NCI-H1092 treated with DMSO at 0.1 percent for 48 hours (cell line): ENCODE measurements around the gene FGFR3.

Experiments used
- DNase-seq: peaks from one replicate; lab custom pipeline; 2025; lab: John Stamatoyannopoulos, UW

The FGFR3 gene

GRCh38 chr4:1802720-1803522, 9.8 kb downstream of the FGFR3 start:
- DNase-seq, result no peak

GRCh38 chr4:1803523-1804423, 10.7 kb downstream of the FGFR3 start:
- DNase-seq, result no peak

DNA sequence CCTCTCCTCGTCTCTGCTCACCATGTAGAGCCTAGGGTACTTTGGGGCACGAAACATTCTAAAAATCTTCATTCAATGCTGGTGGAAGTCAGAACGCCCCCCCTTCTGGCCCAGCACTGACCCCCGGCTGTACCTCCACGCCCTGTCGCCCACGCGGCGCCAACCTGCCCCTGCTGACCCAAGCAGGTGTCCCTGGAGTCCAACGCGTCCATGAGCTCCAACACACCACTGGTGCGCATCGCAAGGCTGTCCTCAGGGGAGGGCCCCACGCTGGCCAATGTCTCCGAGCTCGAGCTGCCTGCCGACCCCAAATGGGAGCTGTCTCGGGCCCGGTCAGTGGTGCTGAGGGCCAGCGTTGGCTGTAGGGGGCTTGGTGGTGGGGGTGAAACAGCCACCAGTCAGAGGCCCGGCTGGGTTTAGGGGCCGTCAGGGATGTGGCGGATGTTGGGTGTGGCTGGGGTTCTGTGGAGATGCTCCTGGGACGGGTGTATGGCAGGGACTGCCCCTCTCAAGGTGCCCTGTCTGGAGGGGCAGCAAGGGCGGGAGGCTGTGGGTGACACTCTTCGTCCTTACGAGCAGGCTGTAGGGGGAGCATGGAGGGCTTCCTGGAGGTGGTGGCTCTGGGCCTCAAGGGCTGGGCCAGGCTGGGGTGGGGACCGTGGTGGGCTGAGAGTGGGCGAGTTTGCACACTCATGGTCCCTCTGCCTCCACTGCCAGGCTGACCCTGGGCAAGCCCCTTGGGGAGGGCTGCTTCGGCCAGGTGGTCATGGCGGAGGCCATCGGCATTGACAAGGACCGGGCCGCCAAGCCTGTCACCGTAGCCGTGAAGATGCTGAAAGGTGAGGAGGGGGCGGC, 11.8 kb downstream of the FGFR3 start:
- DNase-seq, result no peak

DNA sequence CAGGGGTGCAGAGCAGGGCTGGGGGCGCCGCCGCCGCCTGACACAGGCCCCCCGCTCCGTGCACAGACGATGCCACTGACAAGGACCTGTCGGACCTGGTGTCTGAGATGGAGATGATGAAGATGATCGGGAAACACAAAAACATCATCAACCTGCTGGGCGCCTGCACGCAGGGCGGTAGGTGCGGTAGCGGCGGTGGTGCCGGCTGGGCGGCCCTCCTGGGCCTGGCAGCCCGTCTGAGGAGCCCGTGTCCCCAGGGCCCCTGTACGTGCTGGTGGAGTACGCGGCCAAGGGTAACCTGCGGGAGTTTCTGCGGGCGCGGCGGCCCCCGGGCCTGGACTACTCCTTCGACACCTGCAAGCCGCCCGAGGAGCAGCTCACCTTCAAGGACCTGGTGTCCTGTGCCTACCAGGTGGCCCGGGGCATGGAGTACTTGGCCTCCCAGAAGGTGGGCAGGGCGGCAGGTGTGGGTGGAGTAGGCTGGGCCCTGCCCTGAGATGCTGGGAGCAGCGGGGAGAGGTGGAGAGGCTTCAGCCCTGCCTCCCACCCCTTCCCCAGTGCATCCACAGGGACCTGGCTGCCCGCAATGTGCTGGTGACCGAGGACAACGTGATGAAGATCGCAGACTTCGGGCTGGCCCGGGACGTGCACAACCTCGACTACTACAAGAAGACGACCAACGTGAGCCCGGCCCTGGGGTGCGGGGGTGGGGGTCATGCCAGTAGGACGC, 12.6 kb downstream of the FGFR3 start:
- no peak for DNase-seq

GRCh38 chr4:1806223-1806564, 13.1 kb downstream of the FGFR3 start:
- DNase-seq, result no peak

DNA sequence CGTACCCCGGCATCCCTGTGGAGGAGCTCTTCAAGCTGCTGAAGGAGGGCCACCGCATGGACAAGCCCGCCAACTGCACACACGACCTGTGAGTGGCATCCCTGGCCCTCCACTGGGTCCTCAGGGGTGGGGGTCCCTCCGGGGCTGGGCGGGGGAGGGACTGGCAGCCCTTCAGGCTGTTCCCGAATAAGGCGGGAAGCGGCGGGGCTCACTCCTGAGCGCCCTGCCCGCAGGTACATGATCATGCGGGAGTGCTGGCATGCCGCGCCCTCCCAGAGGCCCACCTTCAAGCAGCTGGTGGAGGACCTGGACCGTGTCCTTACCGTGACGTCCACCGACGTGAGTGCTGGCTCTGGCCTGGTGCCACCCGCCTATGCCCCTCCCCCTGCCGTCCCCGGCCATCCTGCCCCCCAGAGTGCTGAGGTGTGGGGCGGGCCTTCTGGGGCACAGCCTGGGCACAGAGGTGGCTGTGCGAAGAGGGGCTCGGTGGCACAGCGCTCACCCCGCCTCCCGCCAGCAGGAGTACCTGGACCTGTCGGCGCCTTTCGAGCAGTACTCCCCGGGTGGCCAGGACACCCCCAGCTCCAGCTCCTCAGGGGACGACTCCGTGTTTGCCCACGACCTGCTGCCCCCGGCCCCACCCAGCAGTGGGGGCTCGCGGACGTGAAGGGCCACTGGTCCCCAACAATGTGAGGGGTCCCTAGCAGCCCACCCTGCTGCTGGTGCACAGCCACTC, 13.7 kb downstream of the FGFR3 start:
- no peak for DNase-seq

DNA sequence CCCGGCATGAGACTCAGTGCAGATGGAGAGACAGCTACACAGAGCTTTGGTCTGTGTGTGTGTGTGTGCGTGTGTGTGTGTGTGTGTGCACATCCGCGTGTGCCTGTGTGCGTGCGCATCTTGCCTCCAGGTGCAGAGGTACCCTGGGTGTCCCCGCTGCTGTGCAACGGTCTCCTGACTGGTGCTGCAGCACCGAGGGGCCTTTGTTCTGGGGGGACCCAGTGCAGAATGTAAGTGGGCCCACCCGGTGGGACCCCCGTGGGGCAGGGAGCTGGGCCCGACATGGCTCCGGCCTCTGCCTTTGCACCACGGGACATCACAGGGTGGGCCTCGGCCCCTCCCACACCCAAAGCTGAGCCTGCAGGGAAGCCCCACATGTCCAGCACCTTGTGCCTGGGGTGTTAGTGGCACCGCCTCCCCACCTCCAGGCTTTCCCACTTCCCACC, 14.3 kb downstream of the FGFR3 start:
- DNase-seq, result no peak

DNA sequence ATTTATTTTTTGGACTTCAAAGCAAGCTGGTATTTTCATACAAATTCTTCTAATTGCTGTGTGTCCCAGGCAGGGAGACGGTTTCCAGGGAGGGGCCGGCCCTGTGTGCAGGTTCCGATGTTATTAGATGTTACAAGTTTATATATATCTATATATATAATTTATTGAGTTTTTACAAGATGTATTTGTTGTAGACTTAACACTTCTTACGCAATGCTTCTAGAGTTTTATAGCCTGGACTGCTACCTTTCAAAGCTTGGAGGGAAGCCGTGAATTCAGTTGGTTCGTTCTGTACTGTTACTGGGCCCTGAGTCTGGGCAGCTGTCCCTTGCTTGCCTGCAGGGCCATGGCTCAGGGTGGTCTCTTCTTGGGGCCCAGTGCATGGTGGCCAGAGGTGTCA, 15.3 kb downstream of the FGFR3 start:
- no peak for DNase-seq

- no peak for DNase-seq
Measured at GRCh38 chr4:1808851-1809753, 16.0 kb downstream of the FGFR3 start.

DNA sequence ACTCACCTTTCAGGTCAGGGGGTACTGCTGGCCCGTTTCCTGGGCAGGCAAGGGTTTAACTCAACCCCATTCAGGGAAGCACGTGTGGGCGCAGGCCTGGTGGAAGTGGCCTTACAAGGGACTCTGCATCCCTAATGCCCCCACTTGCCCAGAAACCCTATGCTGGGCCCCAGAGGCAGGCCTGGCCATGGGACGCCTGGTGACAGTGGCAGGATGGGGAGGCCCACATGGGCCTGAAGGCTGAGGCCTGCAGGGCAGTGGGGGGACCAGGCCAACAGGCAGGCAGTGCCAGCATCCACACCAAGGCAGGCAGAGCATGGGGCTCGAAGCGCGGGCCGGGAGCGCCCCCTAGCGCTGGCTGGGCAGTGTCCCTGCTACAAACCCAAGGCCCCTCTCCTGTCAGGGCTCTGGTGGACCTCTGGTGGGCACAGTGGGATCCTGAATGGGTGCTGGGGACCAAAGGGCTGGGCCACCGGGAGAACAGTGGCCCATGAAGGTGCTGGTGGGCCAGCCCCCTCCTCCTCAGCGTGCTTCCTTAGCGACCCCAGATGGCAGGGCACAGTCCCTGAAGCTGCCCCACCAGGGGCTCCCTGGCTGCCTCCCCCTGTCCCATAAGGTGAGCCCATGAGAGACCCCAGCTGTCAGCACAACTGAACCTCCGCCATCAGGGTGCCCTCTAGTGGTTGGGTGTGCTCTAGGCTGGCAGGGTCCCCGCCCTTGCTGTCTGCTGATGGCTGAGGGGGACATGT, 16.8 kb downstream of the FGFR3 start:
- peak; percentile 40 for DNase-seq

GRCh38 chr4:1810765-1811164, 17.7 kb downstream of the FGFR3 start:
- DNase-seq, result no peak

GRCh38 chr4:1812720-1813119, 19.6 kb downstream of the FGFR3 start:
- no peak for DNase-seq

GRCh38 chr4:1813231-1813630, 20.1 kb downstream of the FGFR3 start:
- no peak for DNase-seq

GRCh38 chr4:1813915-1814314, 20.8 kb downstream of the FGFR3 start:
- no peak for DNase-seq

DNA sequence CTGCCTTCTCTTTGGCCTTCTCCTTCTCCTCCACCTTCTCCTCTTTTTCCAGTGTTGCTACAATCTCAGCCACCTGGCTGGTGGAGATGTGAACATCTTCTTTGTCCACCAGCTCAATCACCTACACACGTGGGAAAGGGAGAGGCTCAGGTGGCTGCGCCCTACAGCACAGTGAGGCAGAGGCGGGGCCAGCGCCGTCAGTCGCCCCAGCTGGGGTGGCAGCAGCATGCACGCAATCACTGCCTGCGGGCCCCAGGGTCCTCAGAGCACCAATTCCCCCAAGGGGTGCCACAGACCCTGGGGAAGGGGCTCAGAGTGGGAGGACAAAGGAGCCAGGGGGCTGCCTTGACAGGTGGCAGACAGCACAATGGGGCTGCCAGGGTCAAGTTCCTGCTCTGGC, 21.4 kb downstream of the FGFR3 start:
- no peak for DNase-seq

- no peak for DNase-seq
Measured at GRCh38 chr4:1815096-1815996, 22.3 kb downstream of the FGFR3 start.

- no peak for DNase-seq
Measured at GRCh38 chr4:1815997-1816860, 23.1 kb downstream of the FGFR3 start.
